ENCODE measurements around the gene CRACDL.
A peak's percentile ranks its signal among the peaks of the same experiment; 100 is the strongest.

The CRACDL gene

GRCh38 chr2:98747888-98748287 lies 188.1 kb downstream of the CRACDL start:
- Mint-ChIP-seq H3K36me3 (no peaks in the 10 kb centered on the region), H3K4me3 (no peak overlapping the region), H3K27ac (no peak overlapping the region), H3K27me3 (no peaks in the 10 kb centered on the region), H3K9me3 (no peaks in the 10 kb centered on the region), H3K4me1 (peaks cover 69% of the 10 kb centered on the region)

GRCh38 chr2:98746426-98746825 lies 189.6 kb downstream of the CRACDL start:
- Mint-ChIP-seq H3K4me1 (peaks cover 69% of the 10 kb centered on the region), H3K36me3 (peaks cover 2% of the 10 kb centered on the region), H3K9me3 (no peaks in the 10 kb centered on the region), H3K27ac (peak overlapping the region; percentile 30), H3K27me3 (no peaks in the 10 kb centered on the region), H3K4me3 (no peak overlapping the region)

- H3K36me3 Mint-ChIP-seq, result peaks cover 2% of the 10 kb centered on the region
- H3K27me3 Mint-ChIP-seq, result no peaks in the 10 kb centered on the region
- no peak overlapping the region for H3K4me3 Mint-ChIP-seq
- H3K4me1 Mint-ChIP-seq, result peaks cover 75% of the 10 kb centered on the region
- H3K9me3 Mint-ChIP-seq, result no peaks in the 10 kb centered on the region
- H3K27ac Mint-ChIP-seq, result peak overlapping the region; percentile 84
These were observed 191.4 kb downstream of the CRACDL start for GRCh38 chr2:98744595-98744994.
